HG03039 (cell line): ENCODE data around the gene SMIM33.
A peak's percentile ranks its signal among the peaks of the same experiment; 100 is the strongest.
"Not testable (repeated sequence)": the region's sequence is repeated elsewhere in the genome, so short reads cannot be mapped to it uniquely, and the experiment has no call there.

Source experiments
- ATAC-seq: cut with Tn5 transposase; IDR thresholded peaks from one replicate; pipeline ENCODE4 v1.9.1; 2021; ENCODE audit warnings: mild to moderate bottlenecking, moderate library complexity; ENCODE audit not compliant: unreplicated experiment

The SMIM33 gene

GRCh38 chr5:139470821-139471300 lies at the start of gene SMIM33:
TSS of gene SMIM33 (plus strand) at chr5:139471004. CDS start at chr5:139471122, 118 bp downstream.
- ATAC-seq, result no peak

DNA sequence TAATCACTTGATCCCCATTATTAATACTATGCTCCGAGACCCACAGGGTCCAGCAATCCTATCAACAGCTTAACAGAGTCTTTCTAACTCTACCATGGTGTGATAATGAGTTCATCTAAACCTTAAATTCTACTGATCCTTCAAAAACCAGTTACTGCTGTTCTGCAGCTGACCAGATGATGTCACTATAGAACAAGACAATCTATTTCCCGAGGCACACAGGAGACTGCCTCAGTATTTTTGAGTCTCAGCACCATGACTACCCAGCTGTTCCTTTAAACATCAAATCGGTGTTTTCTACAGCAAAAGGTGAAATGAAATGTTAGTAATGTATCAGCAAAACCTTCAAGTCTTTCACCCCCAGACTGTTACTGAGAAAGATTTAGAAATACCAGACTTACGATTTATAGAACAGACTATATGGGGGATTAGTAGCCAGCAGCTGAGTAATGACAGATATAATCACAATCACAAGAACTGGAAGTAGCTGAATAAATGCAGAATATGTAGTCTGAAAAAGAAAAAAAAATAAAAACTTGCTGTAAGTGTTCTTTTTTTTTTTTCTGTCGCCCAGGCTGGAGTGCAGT lies 48.4 kb upstream of the SMIM33 start:
- no peak for ATAC-seq

DNA sequence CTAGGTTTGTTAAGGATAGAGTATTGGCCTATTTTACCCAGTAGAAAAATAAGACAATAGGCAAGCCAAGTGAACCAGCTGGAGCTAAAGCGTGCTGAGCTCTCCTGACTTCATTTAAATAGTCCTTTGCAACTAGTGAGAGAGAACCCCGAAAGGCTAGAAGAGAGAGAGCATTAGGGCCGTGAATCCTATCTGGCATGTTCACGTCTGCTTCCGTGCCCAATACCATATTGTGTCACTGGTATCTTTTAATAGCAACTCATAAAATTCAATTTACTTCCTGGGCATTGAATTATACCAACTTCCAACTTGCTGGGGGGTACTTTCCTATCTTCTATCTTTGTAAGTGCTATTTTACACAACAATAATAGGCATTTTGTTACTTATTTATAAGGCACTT lies 45.3 kb upstream of the SMIM33 start:
- no peak for ATAC-seq

DNA sequence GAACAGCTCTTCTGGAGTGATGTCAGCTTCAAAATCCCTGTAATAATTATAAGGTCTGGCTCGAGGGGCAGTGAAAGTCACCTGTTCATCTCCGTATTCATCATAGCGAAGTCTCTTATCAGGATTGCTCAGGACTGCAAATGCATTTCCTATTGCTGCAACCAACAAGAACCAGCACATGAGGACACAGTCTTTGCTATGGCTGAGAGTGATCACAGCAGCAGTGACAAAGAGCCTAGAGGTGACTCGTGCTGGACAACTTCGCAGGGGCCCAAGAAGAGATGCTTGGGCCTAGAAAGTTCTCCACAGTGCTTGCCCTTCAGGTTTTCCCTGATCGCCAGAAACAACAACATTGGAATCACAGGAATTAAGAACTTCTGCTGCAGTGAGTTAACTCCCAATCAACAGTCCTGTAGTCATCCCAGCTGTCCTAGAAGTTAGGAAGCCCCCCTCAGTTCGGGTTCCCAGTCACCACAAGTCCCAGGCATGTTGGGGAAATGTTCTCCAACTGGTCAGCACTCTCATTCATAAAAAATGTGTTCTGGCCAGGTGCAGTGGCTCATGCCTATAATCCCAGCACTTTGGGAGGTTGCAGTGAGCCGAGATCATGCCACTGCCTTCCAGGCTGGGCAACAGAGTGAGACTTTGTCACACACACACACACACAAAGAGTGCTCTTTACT lies 44.5 kb upstream of the SMIM33 start:
- ATAC-seq, result no peak

GRCh38 chr5:139430015-139430414 lies 40.8 kb upstream of the SMIM33 start:
- no peak for ATAC-seq

GRCh38 chr5:139431706-139432105 lies 39.1 kb upstream of the SMIM33 start:
- no peak for ATAC-seq

DNA sequence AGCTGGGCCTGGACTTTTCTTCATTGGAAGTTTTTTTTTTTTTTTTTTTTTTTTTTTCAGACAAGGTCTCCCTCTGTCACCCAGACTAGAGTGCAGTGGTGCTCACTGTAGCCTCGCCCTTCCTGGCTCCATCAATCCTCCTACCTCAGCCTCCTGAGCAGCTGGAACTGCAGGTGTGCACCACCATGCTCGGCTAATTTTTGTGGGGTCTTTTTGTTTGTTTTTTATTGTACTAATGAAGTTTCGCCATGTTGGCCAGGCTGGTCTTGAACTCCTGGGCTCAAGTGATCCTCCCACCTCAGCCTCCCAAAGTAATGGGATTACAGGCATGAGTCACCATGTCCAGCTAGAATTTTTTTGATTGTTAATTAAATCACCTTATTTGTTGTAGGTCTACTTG lies 35.1 kb upstream of the SMIM33 start:
- ATAC-seq, result no peak

DNA sequence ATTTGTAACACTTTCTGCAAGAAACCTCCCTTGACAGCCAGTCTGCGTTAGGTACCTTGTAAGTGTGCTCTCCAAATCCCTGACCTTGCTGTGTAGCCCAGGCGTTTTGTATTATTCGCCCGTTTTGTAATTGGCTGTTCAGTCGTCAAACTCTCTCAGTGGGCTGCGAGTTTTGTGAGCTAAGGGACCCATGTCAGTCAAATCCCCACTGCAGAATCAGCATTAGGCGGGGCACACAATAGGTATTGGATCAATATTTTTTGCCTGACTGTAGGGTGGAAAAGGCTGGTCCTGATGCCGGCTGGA lies 32.1 kb upstream of the SMIM33 start:
- peak; percentile 2 for ATAC-seq

GRCh38 chr5:139439013-139439903 lies 31.5 kb upstream of the SMIM33 start, which contains the start of gene DNAJC18:
TSS of gene DNAJC18 (minus strand) at chr5:139439525. CDS start at chr5:139439445, 80 bp downstream.
- ATAC-seq, result peak; percentile 90

DNA sequence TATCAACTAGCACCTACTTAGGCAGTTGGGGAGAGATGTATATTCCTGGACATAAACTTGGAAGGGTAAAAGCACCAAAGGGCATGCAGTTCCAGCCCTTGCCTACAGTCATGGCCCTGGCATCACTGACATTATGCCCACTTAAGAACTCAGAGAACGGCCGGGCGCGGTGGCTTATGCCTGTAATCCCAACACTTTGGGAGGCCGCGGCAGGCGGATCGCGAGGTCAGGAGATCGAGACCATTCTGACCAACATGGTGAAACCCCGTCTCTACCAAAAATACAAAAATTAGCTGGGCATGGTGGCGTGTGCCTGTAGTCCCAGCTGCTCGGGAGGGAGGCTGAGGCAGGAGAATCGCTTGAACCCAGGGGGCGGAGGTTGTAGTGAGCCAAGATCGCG lies 30.4 kb upstream of the SMIM33 start:
- ATAC-seq, result not testable (repeated sequence)

DNA sequence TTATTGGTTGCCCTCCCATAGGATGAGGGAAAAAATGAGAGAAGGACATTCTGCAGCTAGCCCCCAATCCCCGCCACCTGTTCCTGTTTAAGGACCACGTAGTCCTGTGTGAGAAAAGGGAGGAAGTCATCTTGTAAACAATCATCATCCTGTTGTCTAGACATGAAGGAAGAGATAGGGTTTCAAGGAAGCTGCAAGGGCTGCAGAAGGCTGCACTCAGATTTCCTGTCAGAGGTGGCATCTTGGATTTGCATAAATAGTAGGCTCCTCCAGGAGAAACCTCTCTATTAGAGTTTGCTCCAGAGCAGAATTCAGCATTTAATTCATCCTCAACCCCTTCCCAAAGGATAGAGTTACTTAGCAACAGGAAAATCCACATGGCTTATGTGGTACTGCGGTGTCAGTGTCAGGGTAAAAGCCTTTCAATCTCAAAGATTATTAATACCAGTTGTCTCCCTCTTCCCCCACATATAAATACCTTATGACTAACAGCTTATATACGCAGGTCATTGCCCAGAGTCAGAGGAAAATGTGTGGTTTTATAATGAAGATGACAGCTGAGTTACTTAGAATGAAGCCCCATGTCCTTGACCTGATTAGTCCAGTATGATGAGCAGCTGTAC lies 26.9 kb upstream of the SMIM33 start:
- ATAC-seq, result no peak

GRCh38 chr5:139445325-139446170 lies 25.3 kb upstream of the SMIM33 start:
- ATAC-seq, result no peak

DNA sequence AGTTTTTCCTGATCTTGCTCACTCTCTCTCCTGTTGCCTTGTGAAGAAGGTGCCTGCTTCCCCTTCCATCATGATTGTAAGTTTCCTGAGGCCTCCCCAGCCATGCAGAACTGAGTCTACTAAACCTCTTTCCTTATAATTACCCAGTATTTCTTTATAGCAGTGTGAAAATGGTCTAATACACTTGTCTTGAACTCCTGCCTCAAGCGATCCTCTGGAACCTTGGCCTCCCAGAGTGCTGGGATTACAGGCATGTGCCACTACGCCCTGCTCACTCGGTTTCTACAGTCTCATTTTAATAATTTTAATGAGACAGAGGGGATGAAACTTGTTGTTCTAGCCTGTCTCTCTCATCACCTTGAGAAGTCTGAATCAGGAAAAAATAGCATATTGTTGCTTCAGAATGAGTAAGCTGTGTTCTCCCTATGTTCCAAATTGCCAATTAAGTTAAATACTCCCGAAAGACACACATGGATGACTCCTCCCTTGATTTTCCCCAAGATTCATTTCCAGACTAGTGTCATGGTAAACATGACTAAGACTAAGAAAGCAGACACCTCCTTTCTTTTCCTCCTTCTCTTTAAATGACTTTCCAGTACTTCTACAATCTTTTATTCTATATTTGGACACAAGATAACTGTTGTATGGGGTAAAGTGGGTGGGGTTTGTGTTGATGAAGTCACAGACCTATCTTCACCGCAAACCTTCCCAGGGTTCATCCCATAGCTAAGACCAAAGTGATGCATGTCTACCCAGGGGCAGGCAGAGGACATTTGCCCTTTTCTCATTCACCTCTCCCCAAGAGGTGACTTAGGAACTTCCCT lies 23.6 kb upstream of the SMIM33 start:
- ATAC-seq, result peak; percentile 57

DNA sequence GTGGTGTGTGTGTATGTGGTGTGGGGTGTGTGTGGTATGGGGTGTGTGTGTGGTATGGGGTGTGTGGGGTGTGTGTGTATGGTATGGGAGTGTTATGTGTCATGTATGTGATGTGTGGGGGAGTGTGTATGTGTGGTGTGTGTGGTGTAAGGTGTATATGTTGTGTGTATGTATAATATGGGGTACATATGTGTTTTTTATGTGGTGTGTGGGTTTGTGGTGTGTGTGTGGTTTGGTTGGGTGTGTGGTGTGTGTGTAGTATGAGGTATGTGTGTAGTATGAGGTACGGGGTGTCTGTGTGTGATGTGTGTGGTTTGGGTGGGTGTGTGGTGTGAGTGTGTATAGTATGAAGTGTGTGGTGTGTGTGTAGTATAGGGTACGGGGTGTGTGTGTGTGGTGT lies 19.6 kb upstream of the SMIM33 start:
- no peak for ATAC-seq

- no peak for ATAC-seq
Observed at GRCh38 chr5:139451878-139452660, 18.7 kb upstream of the SMIM33 start.

- no peak for ATAC-seq
Observed at GRCh38 chr5:139453683-139454567, 16.9 kb upstream of the SMIM33 start.

GRCh38 chr5:139454568-139455290 lies 16.1 kb upstream of the SMIM33 start:
- ATAC-seq, result no peak
